GM19025 (cell line): Measurements from ENCODE around the gene CFAP77.
"Not testable (repeated sequence)": the region's sequence is repeated elsewhere in the genome, so short reads cannot be mapped to it uniquely, and the experiment has no call there.

Source experiments
- ATAC-seq: cut with Tn5 transposase; IDR thresholded peaks from one replicate; pipeline ENCODE4 v1.9.1; 2021; ENCODE audit warnings: mild to moderate bottlenecking, low read depth, moderate library complexity; ENCODE audit not compliant: unreplicated experiment

The CFAP77 gene

DNA sequence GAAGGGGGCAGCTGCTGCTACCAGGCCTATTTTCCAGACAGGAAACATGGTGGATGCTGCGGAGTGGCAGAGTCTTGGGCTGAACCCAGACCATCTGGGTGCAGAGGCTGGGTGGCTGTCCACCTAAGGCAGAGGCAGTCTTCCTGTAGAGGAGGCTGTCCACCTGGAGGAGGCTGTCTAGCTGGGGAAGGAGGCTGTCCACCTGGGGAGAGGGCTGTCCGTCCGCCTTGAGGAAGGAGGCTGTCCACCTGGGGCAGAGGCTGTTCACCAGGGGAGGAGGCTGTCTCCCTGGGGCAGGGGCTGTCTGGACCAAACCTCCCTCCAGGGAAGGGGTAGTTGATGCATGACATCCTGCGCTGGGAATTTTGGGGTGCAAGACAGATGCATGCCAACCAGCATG lies 133.2 kb downstream of the CFAP77 start:
- no peak for ATAC-seq

DNA sequence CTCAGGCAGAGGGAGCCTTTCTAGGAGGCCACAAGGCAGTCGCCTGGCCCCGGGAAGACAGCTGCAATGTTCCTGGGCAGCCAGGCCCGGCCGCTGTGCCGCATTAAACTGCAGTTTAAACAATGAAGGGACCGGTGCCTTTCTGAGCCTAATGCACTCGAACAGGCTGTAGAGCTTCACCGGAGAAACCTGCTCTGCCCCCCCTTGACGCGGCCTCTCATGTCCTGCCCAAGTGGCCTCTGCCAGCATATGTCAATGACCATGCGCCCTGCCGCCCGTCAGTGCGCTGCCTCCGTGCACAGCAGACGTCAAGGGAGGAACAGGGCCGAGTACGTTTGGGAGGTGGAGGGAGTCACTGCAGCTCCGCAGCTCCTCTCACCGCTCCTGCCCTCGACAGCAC lies 133.9 kb downstream of the CFAP77 start:
- no peak for ATAC-seq

DNA sequence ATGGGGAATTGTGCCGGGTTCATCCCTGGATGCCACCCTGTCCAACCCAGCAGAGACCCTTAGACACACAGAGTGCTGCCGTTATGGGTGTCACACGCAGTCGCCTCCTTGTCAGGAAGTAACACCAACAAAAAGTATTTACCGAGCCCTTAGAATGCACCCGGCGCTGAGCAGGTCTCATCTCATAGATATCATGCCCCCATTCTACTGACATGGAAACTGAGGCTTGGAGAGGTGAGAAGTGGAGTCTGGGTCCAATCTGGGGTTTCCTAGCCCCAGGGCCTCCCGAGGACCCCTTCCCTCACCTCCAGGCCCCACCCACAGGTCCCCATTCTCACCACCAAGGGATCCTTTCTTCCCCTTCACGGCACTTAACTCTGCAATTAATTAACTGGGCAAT lies 135.6 kb downstream of the CFAP77 start:
- no peak for ATAC-seq

GRCh38 chr9:132546148-132547051 lies 136.4 kb downstream of the CFAP77 start:
- no peak for ATAC-seq

DNA sequence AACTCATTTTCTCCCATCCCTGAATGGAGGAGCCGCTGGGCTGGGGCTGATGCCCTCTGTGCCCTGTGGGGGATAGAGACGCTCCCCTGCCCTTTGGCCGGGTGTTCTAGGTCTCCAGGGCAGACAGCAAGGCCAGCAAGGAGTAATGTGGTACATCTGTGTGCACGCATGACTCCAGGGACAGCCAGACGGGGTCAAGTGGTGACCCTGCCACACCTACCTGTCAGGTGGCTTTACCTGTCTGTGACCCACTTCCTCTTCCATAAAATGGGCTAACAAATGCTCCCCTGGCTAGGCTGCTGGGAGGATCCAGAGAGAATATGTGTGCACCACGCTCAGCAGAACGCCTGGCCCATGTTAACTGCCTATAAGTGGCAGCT lies 137.0 kb downstream of the CFAP77 start:
- ATAC-seq, result no peak

- no peak for ATAC-seq
These were observed 137.4 kb downstream of the CFAP77 start for GRCh38 chr9:132547436-132547835.

DNA sequence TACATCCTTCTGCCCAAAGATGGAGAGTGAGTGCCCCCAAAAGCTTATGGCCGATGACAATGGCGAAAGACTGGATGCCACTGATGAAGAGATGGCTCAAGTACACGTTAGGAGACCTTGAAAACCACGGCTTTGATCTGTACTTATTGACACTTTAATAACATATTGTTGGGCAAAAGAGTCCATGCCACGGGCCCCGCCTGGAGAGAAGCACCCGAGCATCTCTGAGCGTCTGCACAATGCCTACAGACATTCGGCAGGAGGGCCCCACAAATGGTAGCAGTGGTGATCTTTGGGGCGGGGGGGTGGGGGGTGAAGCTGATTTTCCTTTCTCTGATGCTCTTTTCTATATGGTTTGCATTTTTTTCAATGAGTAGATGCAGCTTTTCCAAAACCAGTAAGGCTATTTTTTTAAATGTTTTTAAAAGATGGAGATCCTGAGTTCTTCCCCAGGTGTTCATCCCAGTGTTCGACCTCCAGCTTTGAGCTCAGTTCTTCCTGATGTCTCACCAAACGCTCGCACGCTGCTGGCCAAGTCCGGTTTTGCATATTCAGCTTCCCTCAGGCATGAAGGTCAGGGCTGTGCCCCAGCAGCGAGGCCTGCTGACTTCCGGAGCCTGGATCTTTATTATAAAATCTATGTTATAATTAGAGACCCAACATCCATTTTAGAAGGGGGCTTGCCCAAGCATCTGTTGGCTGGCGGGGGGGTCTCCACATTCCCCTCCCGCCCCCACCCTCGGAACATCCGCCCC lies 138.1 kb downstream of the CFAP77 start:
- ATAC-seq, result no peak

- ATAC-seq, result no peak
These were observed 139.0 kb downstream of the CFAP77 start for GRCh38 chr9:132548751-132549640.

DNA sequence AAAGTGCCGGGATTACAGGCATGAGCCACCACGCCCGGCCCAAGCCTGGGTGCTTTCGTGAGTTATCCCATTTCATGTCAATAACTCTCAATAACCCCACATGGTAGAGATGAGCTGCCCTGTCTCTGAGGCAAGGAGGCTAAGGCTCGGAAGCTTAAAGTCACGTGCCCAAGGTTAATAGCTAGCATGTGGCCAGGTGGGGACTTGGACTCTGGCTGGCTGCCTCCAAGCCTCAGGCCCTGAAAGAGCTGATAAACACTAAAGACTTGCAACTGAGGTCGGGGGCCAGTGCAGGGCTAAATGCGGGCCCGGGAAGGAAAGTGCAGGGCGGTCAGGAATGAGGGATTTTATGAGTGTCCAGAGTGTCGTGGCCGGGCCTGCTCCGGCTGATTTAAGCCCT lies 141.5 kb downstream of the CFAP77 start:
- ATAC-seq, result no peak

DNA sequence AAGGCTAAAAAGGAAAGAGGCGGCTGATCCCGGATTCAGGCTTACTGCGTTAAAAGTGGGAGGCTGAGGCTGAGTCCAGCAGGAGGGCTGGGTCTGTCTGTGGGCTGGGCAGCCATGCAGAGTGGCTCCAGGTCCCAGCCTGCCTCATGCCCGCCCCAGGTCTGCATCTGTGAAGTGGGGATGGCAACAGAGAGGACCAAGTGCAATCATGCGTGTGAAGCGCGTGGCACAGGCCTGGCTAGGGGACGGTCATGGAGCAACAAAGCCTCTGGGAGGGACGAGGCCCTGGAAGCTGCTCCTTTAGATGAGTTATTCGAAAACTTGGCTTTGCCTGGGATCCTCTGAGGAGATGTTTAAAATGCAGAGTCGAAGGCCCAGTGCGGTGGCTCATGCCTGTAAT lies 142.0 kb downstream of the CFAP77 start:
- no peak for ATAC-seq

GRCh38 chr9:132554755-132555154 lies 144.7 kb downstream of the CFAP77 start:
- ATAC-seq, result no peak

DNA sequence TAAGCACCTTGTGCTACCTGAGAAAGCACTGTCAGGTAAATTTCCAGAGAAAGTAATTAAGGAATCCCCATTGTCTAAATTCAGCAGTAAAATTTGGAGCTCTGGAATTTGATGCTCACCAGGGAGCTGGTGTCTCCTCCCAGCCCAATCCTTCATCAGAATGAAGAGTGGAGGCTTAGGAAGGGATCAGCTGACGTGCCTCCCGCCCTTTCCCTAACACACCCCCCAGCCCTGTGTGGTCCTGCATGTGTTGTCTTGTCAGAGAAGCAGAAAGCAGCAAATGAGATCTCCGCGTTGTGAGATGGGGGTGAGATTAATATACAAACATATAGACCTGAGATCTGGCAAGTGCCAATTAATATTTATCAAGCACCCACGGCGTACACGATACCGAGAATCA lies 145.5 kb downstream of the CFAP77 start:
- ATAC-seq, result no peak

GRCh38 chr9:132556235-132556634 lies 146.2 kb downstream of the CFAP77 start:
- no peak for ATAC-seq

GRCh38 chr9:132556714-132557113 lies 146.7 kb downstream of the CFAP77 start:
- ATAC-seq, result no peak

DNA sequence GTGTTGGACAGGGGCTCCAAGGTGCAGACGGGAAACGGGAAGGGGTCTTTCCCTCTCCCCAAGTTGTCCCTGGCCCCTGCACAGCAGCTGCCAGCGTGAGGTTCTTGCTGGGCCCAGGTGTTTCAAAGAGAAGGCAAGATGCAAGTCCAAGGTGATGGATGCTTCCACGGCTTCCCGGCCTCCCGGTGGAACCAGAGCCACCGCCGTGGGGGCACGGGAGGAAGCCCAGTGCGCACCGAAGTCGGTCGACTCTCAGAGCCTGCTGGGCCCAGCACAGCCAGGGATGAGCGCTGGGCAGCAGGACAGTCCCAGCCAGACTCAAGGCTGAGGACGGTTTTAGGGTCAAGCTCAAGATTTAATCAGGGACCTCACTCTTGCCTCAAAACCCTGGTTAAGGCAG lies 147.1 kb downstream of the CFAP77 start:
- ATAC-seq, result no peak

GRCh38 chr9:132559711-132560110 lies 149.7 kb downstream of the CFAP77 start:
- ATAC-seq, result no peak

DNA sequence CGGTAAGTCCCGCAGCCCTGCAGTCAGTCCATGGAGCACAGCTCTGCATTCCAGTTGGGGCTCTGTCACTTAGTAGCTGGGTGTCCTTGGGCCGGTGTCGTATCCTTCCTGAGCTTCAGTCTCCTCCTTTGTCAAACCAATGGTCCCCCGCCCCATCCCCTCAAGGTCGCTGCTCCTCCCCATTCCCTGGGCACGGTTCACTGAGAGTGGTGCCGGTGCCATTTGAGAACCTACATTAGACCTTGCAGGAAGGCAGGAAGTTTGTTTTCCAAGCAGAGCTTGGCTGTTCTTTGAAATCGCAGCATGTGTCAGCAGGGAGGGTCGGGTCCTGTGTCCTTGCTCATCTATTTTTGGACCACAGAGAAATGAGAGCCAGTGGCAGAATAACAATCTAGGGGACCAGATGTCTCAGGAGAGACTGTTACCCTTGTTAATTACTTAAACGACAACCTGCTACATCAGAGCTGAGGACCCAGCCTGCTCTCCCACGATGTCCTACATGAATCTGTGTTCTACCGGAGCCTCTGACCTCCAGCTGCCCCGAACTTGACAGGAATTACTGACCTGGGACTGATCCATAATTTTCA lies 150.7 kb downstream of the CFAP77 start:
- ATAC-seq, result no peak

GRCh38 chr9:132562306-132562573 lies 152.2 kb downstream of the CFAP77 start:
- ATAC-seq, result no peak

DNA sequence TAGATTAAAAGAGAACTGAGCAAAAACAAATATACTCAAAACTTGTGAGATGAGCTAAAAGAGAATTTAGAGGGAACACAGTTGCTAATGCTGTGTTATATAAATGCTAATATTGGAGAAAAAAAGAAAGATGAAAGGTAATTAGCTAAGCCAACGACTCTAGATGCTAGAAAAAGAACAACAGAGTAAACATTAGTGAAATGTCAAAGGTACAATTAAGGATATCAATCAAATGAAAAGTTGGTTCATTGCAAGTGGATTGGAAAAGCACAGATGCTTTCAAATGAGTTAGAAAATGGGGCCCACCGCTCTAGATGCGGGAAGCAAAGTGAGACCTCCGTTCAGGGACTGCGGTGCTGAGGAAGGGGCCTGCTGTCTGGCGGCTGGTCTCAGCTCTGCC lies 154.5 kb downstream of the CFAP77 start:
- ATAC-seq, result no peak

DNA sequence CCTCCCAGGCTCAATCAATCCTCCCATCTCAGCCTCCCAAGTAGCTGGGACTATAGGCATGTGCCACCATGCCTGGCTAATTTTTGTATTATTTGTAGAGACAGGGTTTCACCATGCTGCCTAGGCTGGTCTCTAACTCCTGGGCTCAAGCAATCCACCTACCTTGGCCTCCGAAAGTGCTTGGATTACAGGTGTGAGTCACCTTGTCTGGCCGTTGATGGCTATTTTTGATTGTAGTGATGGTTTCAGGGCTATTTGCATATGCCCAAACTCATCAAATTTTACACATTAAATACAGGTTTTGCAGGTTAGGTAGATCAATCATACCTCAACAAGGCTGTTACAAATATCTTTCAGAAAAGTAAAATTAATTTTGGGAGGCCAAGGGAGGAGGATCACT lies 158.8 kb downstream of the CFAP77 start:
- ATAC-seq, result not testable (repeated sequence)
